Suprapubic skin (tissue), 4 donors: ENCODE measurements around the gene POGLUT2. TPM values are rescaled to one million over a fixed set of nuclear protein-coding genes. Genes with fewer than 3 reads are reported as not detected.

Source experiments
- DNase-seq, 2 donors: peaks; one replicate each; pipeline ENCODE4 v3.0.0-alpha.2; 2019; ENCODE audit warnings: low spot score in 2 of 2
- H3K27ac ChIP-seq: fragments of 200-600 bp; sonication (generic); one replicate; pipeline ENCODE4 v1.5.1; 2019
- H3K27me3 ChIP-seq: fragments of 200-600 bp; sonication (generic); one replicate; pipeline ENCODE4 v1.5.1; 2019
- H3K36me3 ChIP-seq: fragments of 200-600 bp; sonication (generic); one replicate; pipeline ENCODE4 v1.5.1; 2019
- H3K4me1 ChIP-seq: fragments of 200-600 bp; sonication (generic); one replicate; pipeline ENCODE4 v1.5.1; 2019
- H3K4me3 ChIP-seq: fragments of 200-600 bp; sonication (generic); one replicate; pipeline ENCODE4 v1.5.1; 2019; ENCODE audit warnings: mild to moderate bottlenecking
- H3K9me3 ChIP-seq: fragments of 200-600 bp; sonication (generic); one replicate; pipeline ENCODE4 v1.5.1; 2019
- CTCF ChIP-seq, 2 donors: fragments of 200-600 bp in 1 of 2; fragments of 450-650 bp in 1 of 2; sonication (generic) in 1 of 2; IDR thresholded peaks; one replicate each; pipeline ENCODE4 v1.5.1; 2016 to 2019; ENCODE audit warnings: antibody characterized with exemption in 2 of 2, mild to moderate bottlenecking in 1 of 2, moderate library complexity in 1 of 2
- EP300 ChIP-seq: sonication (generic); formaldehyde crosslinking; IDR thresholded peaks from one replicate; pipeline ENCODE4 v1.6.1; 2017; ENCODE audit warnings: antibody characterized with exemption
- POLR2A ChIP-seq, 2 donors: fragments of 450-650 bp; IDR thresholded peaks; one replicate each; pipeline ENCODE4 v1.6.1; 2017; ENCODE audit warnings: antibody characterized with exemption in 2 of 2, mild to moderate bottlenecking in 2 of 2, moderate library complexity in 2 of 2
- POLR2AphosphoS5 ChIP-seq, 3 donors: sonication (generic); formaldehyde crosslinking; IDR thresholded peaks; one replicate each; pipeline ENCODE4 v1.6.1; 2017; ENCODE audit warnings: antibody characterized with exemption in 3 of 3
- WGBS: methylation state at CpG from one replicate; pipeline ENCODE4 v1.1.5; 2018; 5-methylcytosine and 5-hydroxymethylcytosine counted together
- total RNA-seq, 4 donors: library from RNA; depleted of rRNA; stranded (reverse); fragments of >200 nt; gene quantifications; one replicate each; pipeline ENCODE4 v1.1.0, GENCODE V29; 2016

The POGLUT2 gene
- total RNA-seq, 4 donors from 2014 or later = 2.5 to 2.8 (median 2.7) TPM

- DNase-seq = no peak
- Histone ChIP-seq H3K27me3 (no peaks in the 10 kb centered on the region), H3K27ac (no peak overlapping the region), H3K4me1 (no peaks in the 10 kb centered on the region), H3K4me3 (no peak overlapping the region), H3K9me3 (no peaks in the 10 kb centered on the region), H3K36me3 (peaks cover 45% of the 10 kb centered on the region)
- TF ChIP-seq EP300 (no peak), POLR2A (IDR thresholded peaks at IDR 0.05) (no peak), POLR2AphosphoS5 (IDR thresholded peaks at IDR 0.05) (no peak), CTCF (IDR thresholded peaks at IDR 0.05) (no peak)
- 79% methylated on average over 5 of the region's 5 CpGs for WGBS
Observed at GRCh38 chr13:102839462-102839861, 40.7 kb upstream of the POGLUT2 start.

DNA sequence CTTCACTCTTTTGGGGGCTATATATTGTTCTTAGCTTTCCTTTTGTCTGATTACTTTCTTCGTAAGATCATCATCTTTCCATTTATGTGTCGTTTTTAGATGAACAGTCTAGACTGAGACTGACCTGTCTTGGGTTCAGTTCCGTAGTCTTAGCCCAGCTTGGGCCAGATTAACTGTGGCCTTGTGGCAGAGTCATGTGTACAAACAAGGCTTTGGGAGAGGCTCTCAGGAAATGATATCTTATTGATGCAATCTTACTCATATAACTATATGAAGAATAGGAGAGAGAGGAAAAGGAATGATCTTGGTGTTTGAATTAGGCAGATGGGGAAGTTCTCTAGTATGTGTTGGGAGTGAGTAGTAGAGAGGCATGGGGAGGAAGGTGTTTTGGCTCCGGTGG lies 40.2 kb upstream of the POGLUT2 start:
- Histone ChIP-seq H3K27ac (no peak overlapping the region), H3K9me3 (no peaks in the 10 kb centered on the region), H3K36me3 (peaks cover 49% of the 10 kb centered on the region), H3K4me3 (no peak overlapping the region), H3K27me3 (no peaks in the 10 kb centered on the region), H3K4me1 (no peaks in the 10 kb centered on the region)
- TF ChIP-seq CTCF (IDR thresholded peaks at IDR 0.05) (no peak), POLR2AphosphoS5 (IDR thresholded peaks at IDR 0.05) (no peak), EP300 (no peak), POLR2A (IDR thresholded peaks at IDR 0.05) (no peak)
- no peak for DNase-seq
- WGBS = 38% methylated on average over 4 of the region's 4 CpGs

- no peaks in the 10 kb centered on the region for H3K4me1 ChIP-seq
- TF ChIP-seq CTCF (IDR thresholded peaks at IDR 0.05) (no peak), EP300 (no peak), POLR2AphosphoS5 (IDR thresholded peaks at IDR 0.05) (no peak), POLR2A (IDR thresholded peaks at IDR 0.05) (no peak)
- H3K27me3 ChIP-seq = no peaks in the 10 kb centered on the region
- no peaks in the 10 kb centered on the region for H3K9me3 ChIP-seq
- DNase-seq = no peak
- H3K36me3 ChIP-seq = peaks cover 50% of the 10 kb centered on the region
- 73% methylated on average over 1 of the region's 1 CpG for WGBS
- no peak overlapping the region for H3K4me3 ChIP-seq
- H3K27ac ChIP-seq = no peak overlapping the region
Observed at GRCh38 chr13:102838273-102838672, 39.5 kb upstream of the POGLUT2 start.

GRCh38 chr13:102836471-102836870 lies 37.7 kb upstream of the POGLUT2 start:
- TF ChIP-seq EP300 = no peak
- TF ChIP-seq POLR2A (IDR thresholded peaks at IDR 0.05) = no peak
- no peak for TF ChIP-seq POLR2AphosphoS5 (IDR thresholded peaks at IDR 0.05)
- no peak for TF ChIP-seq CTCF (IDR thresholded peaks at IDR 0.05)
- WGBS = 90% methylated on average over 4 of the region's 4 CpGs
- no peak overlapping the region for H3K27ac ChIP-seq
- no peak for DNase-seq
- no peaks in the 10 kb centered on the region for H3K4me1 ChIP-seq
- H3K4me3 ChIP-seq = no peak overlapping the region
- H3K27me3 ChIP-seq = no peaks in the 10 kb centered on the region
- H3K9me3 ChIP-seq = no peaks in the 10 kb centered on the region
- peaks cover 50% of the 10 kb centered on the region for H3K36me3 ChIP-seq

- Histone ChIP-seq H3K27ac (no peak overlapping the region), H3K36me3 (peaks cover 33% of the 10 kb centered on the region), H3K27me3 (no peaks in the 10 kb centered on the region), H3K4me1 (no peaks in the 10 kb centered on the region), H3K9me3 (no peaks in the 10 kb centered on the region), H3K4me3 (no peak overlapping the region)
- WGBS = 36% methylated on average over 4 of the region's 4 CpGs
- DNase-seq = no peak
- no peak for TF ChIP-seq POLR2AphosphoS5 (IDR thresholded peaks at IDR 0.05)
- TF ChIP-seq EP300 = no peak
- TF ChIP-seq POLR2A (IDR thresholded peaks at IDR 0.05) = no peak
- TF ChIP-seq CTCF (IDR thresholded peaks at IDR 0.05) = no peak
Observed at GRCh38 chr13:102830646-102831045, 31.9 kb upstream of the POGLUT2 start.
